Iris pigment epithelial cell (primary cell): ENCODE data around the gene TRIM29.

Experiments
- DNase-seq: peaks from one replicate; pipeline ENCODE4 v3.0.0-alpha.2; 2011; ENCODE audit warnings: low read depth

Gene TRIM29

DNA sequence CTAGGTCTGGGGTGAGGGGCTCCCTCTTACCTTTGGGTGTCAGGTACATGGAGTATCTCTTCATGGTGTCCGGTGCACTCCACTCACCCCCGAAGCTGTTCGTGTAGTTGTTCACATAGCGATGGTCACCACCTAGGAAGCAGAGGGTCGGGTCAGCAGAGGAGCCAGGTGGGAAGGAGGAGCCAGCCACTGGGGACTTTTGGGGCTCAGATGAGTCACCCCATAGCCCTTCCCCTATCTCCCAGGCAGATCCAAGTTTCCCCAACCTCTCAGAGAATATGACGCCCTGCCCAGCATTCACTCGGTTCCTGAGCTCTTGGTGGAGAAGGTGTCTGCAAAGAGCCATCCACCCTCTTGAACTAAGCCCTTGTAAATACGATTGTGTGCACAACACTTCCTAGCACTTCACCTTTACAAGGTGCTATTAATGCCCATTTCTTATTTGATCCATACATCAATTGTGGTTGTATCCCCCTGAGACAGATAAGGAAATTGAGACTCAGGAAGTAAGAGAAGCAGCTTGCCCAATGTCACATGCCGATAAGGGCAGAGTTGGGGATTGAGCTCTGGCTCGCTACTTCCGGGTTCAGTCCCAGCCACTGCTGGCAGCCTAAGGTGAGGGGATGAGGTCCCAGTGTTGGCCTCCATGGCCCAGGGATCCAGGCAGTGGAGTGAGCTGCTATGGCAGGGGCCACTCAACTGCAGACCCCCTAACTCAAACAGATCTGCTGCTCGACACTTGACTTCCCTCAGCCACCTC lies 14.8 kb downstream of the TRIM29 start:
- DNase-seq = no peak

DNA sequence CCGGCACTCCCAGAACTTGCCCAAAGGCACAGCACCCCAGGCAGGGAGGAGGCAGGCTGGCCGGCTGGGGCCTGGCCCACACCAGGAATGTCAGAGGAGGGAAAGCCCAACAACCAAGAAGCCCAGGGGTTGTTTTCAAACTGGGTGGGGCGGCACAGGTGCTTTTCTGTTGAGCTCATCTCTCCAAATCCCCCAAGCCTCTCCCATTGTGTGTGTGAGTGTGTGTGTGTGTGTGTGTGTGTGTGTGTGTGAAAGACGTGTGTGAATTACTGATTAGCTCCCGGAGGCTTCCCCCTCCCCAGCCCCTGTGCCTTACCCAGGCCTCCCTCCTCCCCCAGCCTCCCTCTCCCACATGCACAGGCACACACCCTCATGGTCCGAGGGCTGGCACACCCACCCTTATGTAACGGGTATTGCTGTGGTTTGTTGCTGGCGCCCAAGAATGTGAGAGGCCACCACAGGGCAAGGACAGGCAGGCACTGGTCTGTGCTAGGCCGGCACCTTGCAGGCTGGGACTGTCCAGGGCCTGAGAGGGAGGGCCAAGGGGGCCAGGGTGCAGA lies 15.9 kb downstream of the TRIM29 start:
- DNase-seq = no peak

- no peak for DNase-seq
Measured at GRCh38 chr11:120121336-120121735, 16.6 kb downstream of the TRIM29 start.

GRCh38 chr11:120120805-120121335 lies 17.0 kb downstream of the TRIM29 start:
- DNase-seq = no peak

DNA sequence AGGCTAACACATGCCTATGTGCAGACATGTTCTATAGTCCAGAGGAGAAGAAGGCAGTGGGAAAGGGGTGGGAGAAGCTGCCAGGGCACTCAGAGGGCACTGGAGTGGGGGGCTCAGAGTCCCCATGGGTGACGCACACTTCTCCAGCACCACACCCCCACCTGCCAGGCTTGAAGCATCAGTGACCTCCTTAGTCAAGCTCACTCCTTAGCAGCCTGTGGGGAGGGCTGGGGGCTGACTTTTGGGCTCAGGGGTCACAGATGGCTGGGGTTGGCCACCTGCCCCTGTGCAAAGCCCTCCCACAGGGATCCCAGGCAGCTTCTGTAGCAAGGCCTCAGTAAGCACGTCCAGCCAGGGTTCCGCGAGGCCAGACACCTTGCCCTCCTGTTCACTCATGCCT lies 18.8 kb downstream of the TRIM29 start:
- DNase-seq = no peak

- no peak for DNase-seq
Measured at GRCh38 chr11:120117991-120118390, 19.9 kb downstream of the TRIM29 start.

GRCh38 chr11:120116966-120117365 lies 20.9 kb downstream of the TRIM29 start:
- no peak for DNase-seq

DNA sequence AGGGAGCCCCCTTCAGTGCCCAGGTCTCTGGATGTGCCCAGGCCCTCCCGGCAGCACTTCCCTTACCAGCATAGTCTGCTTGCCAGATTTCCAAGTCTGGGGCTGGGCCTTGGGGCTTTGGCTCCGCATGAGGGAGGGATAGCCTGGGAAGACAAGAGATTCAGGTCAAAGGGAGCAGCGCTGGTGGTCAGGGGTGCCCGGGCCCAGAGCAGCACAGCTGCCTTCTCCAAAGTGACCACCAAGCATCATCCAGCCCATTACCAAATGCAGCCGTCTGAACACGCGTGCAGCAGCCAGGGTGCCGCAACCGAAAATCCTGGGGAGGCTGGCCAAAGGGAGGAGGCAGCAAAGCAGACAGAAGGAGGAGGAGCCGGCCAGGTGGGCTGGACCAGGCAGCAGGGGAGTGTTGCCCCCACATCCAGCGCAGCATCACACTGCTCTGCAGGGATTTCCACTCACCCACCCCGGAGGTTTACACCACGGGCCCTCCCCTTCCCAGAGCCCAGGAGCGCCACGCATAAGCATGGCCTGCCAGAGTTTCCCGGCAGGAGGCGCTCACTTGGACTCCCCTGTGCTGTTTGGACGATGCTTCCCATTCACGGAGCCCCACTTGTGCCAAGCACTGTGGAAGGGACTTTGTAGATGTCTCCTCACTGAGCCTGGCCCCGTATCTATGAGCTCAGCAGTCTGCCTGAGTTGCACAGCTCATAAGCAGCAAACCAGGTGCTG lies 22.5 kb downstream of the TRIM29 start:
- DNase-seq = no peak

- DNase-seq = no peak
Measured at GRCh38 chr11:120112174-120112796, 25.6 kb downstream of the TRIM29 start.

DNA sequence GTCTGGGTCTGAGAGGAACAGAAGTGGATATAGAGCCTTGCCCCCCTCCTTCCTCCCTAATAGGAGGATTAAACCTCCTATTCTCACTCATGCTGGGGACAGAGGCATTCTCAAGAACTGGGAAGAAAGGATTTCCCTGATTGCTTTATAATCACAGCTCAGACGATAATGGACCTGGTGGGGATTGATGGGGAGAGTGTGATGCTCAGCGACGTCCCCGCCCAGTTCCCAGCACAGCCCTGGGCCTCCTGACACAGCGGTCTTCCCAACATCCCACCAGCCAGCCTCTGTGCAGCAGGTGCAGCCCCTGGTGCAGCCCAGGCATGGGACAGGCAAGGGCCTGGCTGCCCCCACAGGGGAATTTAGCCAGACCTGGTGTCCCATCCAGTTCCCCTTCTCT lies 28.4 kb downstream of the TRIM29 start:
- DNase-seq = no peak

DNA sequence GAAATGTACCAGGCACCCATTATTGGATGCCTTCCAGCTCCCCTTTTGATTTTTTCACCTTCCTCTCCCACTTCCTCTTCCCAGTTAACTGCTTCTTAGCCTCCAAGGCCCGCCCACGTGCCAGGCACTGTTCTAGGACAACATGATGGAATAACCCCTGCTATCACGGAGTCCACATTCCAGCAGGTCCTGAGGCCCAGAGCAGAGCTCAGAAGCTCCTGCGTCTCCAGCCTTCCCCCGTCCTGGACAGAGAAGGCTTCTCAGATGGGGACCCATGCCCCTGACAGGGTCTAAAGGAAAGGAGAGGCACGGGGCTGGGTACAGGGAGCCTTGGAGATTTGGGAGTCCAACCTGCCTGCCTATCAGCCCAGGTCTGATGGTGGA lies 29.1 kb downstream of the TRIM29 start:
- no peak for DNase-seq

DNA sequence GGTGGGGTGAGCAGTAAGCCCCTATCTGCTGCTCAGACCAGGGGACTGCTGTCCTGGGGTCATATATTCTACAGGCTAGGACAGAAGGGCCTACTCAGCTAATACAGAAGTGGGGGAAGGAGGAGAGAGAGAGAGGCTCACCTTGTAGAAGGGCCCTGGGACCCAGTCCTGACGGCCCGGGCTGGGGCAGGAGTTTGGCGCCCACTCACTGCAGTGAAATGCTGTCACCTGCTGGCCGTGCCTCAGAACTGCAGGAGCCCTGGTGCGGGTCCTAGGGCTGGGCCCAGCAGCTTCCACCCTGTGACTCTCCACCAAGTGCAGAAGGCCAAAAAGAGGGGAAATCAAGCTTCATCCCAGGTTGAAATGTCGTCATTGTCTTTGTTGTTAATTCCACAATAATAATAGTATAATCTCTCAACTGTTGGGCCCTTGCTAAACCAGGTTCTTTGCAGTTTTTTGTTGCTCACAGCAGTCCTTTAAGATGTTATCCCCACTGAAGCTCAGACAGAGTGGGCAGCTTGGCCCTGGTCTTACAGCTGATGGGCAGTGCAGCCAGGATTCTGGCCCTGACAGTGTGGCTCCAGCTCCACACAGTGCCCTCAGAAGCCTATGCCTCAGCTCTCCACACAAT lies 29.6 kb downstream of the TRIM29 start:
- peak; percentile 42 for DNase-seq

DNA sequence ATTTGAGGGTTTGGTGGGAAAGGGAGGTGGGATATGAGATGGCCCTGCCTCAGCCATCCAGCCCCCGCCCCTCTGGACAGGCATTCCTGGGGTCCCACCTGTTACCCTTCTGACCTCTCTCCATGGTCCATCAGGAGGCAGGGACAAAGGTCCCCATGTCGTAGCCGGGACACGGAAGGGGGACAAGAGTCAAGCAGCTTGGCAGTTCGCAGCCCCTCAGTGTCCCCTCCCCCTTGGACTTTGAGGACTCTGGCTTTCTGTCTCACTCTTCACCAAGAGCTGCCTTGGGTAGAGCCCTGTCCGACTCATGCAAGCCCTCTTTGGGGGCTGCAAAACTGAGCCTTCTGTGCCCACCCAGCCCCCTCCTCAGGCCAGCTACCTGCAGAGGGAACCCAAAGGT lies 30.2 kb downstream of the TRIM29 start:
- no peak for DNase-seq

GRCh38 chr11:120106354-120107150 lies 31.4 kb downstream of the TRIM29 start:
- no peak for DNase-seq

DNA sequence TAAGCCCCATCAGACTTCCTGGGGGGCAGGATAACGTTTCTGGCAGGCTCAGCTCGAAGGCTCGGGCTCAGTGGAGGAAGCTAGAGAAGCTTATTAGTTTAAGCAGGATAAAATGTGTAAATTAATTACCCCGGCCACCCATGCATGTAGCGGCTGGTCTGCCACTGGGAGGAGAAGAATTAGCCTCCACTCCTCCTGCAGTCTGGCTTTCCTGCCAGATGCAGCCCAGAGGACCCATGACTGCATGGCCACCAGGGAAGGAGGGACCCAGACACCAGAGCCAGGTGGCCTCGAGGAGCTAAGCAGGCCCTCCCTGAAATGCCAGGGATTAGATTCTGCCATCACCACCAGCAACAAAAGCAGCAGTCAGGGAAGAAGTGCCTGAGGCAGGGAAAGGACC lies 32.3 kb downstream of the TRIM29 start:
- no peak for DNase-seq

DNA sequence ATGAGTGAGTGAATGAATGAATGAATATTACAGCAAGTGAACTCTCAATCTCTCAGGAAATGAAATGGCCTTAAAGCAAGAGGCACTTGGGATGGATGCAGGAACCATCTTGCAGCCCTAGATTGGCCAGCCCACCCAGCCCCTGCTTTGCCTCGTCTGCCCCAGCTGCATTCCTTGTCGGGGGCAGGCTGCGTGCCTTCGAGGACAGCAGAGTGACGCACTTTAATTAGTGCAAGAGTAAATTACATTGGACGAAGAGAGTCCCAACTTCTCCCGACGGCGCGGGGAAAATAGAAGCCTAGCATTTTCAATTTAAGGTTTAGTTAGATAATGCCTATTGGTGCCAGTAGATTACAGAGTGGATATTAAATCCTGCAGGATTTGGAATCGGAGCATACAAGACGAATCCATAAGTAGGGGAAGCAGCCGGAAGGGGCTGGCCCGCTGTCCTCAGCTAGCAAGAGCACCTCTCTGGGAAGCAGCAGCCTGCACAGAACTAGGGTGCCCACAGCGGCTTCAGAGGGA lies 33.8 kb downstream of the TRIM29 start:
- DNase-seq = no peak

GRCh38 chr11:120102864-120103122 lies 35.1 kb downstream of the TRIM29 start:
- no peak for DNase-seq

- no peak for DNase-seq
Measured at GRCh38 chr11:120102050-120102863, 35.7 kb downstream of the TRIM29 start.

DNA sequence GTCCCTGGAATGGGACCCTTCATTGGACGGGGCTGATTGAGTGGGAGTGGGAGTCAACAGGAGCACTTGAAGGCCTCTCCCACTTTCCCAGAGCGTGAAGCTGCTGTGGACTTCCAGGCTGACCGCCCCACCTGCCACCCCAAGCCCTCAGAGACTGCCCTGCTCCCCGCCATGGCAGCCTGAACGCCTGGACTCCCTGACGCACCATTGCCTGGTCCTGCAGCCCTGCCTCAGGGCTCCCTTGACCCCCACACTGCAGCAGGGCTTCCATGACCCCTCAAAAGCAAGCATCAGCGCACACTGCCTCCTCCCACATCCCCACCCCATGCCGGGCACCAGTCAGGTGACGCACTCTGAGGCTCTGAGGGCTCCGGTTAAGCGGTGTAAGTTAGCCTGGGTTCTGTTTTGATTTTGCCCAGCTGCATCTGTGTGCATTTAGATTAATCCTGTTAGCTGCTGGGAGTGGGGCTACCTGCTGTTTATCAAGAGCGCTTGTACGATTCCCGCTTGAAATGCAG lies 39.4 kb downstream of the TRIM29 start:
- no peak for DNase-seq

GRCh38 chr11:120097721-120098385 lies 40.1 kb downstream of the TRIM29 start:
- DNase-seq = no peak
